Measurements from ENCODE around the gene APOBEC3C. TPM values are rescaled to one million over a fixed set of nuclear protein-coding genes. Genes with fewer than 3 reads are reported as not detected.

APOBEC3C gene
- polyA plus RNA-seq: not detected in 2 replicates
- polyA minus RNA-seq: not detected in 2 replicates

GRCh38 chr22:39013942-39014722 is at the start of gene APOBEC3C:
APOBEC3C (plus strand) TSS chr22:39014257; CDS start chr22:39014363, 106 bp downstream.
- Histone ChIP-seq H3F3A (ENCODE audit: insufficient read depth, low read length, poor library complexity, severe bottlenecking) (no peaks in the 10 kb centered on the region), H3K79me2 (replicated peaks; ENCODE audit: insufficient read depth, low read length) (no peaks in the 10 kb centered on the region), H3K9me2 (ENCODE audit: insufficient read depth, low read length) (no peaks in the 10 kb centered on the region), H3K4me2 (ENCODE audit: low read length) (no peak within 1 kb of the TSS), H3K27me3 (ENCODE audit: insufficient read depth, low read depth, low read length) (no peaks in the 10 kb centered on the region), H3K4me3 (ENCODE audit: low read length) (no peak within 1 kb of the TSS), H4K20me1 (ENCODE audit: insufficient read depth) (no peaks in the 10 kb centered on the region), H3K9me3 (ENCODE audit: low read length) (no peaks in the 10 kb centered on the region), H3K27ac (ENCODE audit: low read length) (no peak within 1 kb of the TSS), H3K36me3 (ENCODE audit: insufficient read depth, low read length) (no peaks in the 10 kb centered on the region), H3K9ac (ENCODE audit: low read length) (no peak within 1 kb of the TSS), H2AFZ (ENCODE audit: low read depth, low read length) (no peak within 1 kb of the TSS)
- TF ChIP-seq EZH2 (IDR thresholded peaks at IDR 0.05; ENCODE audit: borderline replicate concordance, insufficient read depth, low read length, poor library complexity, severe bottlenecking): no peak
- TF ChIP-seq SMC3 (conservative IDR thresholded peaks at IDR 0.05; ENCODE audit: poor library complexity): no peak
- no peak for TF ChIP-seq TAF1 (IDR thresholded peaks at IDR 0.05; ENCODE audit: low read depth)
- TF ChIP-seq MXI1 (conservative IDR thresholded peaks at IDR 0.05; ENCODE audit: poor library complexity, severe bottlenecking): no peak
- no peak for TF ChIP-seq POLR2AphosphoS5 (IDR thresholded peaks at IDR 0.05)
- no peak for TF ChIP-seq RAD21 (conservative IDR thresholded peaks at IDR 0.05)
- no peak for TF ChIP-seq EP300 (conservative IDR thresholded peaks at IDR 0.05; ENCODE audit: poor library complexity, severe bottlenecking)
- TF ChIP-seq, protein P1, sequence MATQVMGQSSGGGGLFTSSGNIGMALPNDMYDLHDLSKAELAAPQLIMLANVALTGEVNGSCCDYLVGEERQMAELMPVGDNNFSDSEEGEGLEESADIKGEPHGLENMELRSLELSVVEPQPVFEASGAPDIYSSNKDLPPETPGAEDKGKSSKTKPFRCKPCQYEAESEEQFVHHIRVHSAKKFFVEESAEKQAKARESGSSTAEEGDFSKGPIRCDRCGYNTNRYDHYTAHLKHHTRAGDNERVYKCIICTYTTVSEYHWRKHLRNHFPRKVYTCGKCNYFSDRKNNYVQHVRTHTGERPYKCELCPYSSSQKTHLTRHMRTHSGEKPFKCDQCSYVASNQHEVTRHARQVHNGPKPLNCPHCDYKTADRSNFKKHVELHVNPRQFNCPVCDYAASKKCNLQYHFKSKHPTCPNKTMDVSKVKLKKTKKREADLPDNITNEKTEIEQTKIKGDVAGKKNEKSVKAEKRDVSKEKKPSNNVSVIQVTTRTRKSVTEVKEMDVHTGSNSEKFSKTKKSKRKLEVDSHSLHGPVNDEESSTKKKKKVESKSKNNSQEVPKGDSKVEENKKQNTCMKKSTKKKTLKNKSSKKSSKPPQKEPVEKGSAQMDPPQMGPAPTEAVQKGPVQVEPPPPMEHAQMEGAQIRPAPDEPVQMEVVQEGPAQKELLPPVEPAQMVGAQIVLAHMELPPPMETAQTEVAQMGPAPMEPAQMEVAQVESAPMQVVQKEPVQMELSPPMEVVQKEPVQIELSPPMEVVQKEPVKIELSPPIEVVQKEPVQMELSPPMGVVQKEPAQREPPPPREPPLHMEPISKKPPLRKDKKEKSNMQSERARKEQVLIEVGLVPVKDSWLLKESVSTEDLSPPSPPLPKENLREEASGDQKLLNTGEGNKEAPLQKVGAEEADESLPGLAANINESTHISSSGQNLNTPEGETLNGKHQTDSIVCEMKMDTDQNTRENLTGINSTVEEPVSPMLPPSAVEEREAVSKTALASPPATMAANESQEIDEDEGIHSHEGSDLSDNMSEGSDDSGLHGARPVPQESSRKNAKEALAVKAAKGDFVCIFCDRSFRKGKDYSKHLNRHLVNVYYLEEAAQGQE (IDR thresholded peaks at IDR 0.05; ENCODE audit: borderline replicate concordance): no peak
- TF ChIP-seq, protein P2, sequence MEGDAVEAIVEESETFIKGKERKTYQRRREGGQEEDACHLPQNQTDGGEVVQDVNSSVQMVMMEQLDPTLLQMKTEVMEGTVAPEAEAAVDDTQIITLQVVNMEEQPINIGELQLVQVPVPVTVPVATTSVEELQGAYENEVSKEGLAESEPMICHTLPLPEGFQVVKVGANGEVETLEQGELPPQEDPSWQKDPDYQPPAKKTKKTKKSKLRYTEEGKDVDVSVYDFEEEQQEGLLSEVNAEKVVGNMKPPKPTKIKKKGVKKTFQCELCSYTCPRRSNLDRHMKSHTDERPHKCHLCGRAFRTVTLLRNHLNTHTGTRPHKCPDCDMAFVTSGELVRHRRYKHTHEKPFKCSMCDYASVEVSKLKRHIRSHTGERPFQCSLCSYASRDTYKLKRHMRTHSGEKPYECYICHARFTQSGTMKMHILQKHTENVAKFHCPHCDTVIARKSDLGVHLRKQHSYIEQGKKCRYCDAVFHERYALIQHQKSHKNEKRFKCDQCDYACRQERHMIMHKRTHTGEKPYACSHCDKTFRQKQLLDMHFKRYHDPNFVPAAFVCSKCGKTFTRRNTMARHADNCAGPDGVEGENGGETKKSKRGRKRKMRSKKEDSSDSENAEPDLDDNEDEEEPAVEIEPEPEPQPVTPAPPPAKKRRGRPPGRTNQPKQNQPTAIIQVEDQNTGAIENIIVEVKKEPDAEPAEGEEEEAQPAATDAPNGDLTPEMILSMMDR (IDR thresholded peaks at IDR 0.05; ENCODE audit: poor library complexity, severe bottlenecking): no peak

DNA sequence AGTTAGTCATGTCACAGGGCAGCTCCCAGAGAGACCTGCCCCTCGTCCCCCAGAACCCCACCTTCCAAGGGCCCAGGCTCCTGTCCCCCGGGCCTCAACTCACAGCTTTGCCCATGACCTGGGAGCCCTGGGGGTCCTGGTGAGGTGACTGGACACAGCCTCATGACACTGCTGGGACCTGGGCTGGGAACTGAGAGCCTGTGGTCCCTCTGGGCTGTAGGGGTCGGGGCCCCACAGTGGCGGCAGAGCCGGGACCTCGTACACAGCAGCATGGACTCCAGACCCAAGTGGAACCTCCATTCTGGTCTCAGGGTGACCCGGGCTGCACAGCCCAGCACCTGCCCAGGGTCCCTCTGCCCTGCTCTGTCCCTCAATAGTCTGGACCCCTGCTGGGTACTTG is 49.8 kb upstream of the APOBEC3C start:
- no peak for TF ChIP-seq TAF1 (IDR thresholded peaks at IDR 0.05; ENCODE audit: low read depth)
- TF ChIP-seq MXI1 (conservative IDR thresholded peaks at IDR 0.05; ENCODE audit: poor library complexity, severe bottlenecking): no peak
- TF ChIP-seq RAD21 (conservative IDR thresholded peaks at IDR 0.05): no peak
- no peak for TF ChIP-seq EZH2 (IDR thresholded peaks at IDR 0.05; ENCODE audit: borderline replicate concordance, insufficient read depth, low read length, poor library complexity, severe bottlenecking)
- TF ChIP-seq, protein P1 (IDR thresholded peaks at IDR 0.05; ENCODE audit: borderline replicate concordance): no peak
- no peak for TF ChIP-seq POLR2AphosphoS5 (IDR thresholded peaks at IDR 0.05)
- TF ChIP-seq, protein P2 (IDR thresholded peaks at IDR 0.05; ENCODE audit: poor library complexity, severe bottlenecking): no peak
- TF ChIP-seq EP300 (conservative IDR thresholded peaks at IDR 0.05; ENCODE audit: poor library complexity, severe bottlenecking): no peak
- TF ChIP-seq SMC3 (conservative IDR thresholded peaks at IDR 0.05; ENCODE audit: poor library complexity): no peak

More for the DNA sequence above, 49.8 kb upstream of the APOBEC3C start:
- Histone ChIP-seq H3F3A (ENCODE audit: insufficient read depth, low read length, poor library complexity, severe bottlenecking) (no peaks in the 10 kb centered on the region), H3K27ac (ENCODE audit: low read length) (no peak overlapping the region), H3K79me2 (replicated peaks; ENCODE audit: insufficient read depth, low read length) (no peaks in the 10 kb centered on the region), H3K9me2 (ENCODE audit: insufficient read depth, low read length) (no peaks in the 10 kb centered on the region), H2AFZ (ENCODE audit: low read depth, low read length) (no peak overlapping the region), H3K4me3 (ENCODE audit: low read length) (no peak overlapping the region), H3K9me3 (ENCODE audit: low read length) (no peaks in the 10 kb centered on the region), H3K4me2 (ENCODE audit: low read length) (no peak overlapping the region), H4K20me1 (ENCODE audit: insufficient read depth) (no peaks in the 10 kb centered on the region), H3K36me3 (ENCODE audit: insufficient read depth, low read length) (no peaks in the 10 kb centered on the region), H3K9ac (ENCODE audit: low read length) (no peak overlapping the region), H3K27me3 (ENCODE audit: insufficient read depth, low read depth, low read length) (no peaks in the 10 kb centered on the region)

All from neural cell (in vitro differentiated cells).